HG03575 (cell line): ENCODE measurements around the gene DRAM1.
A peak's percentile ranks its signal among the peaks of the same experiment; 100 is the strongest.
"Not testable (repeated sequence)": the region's sequence is repeated elsewhere in the genome, so short reads cannot be mapped to it uniquely, and the experiment has no call there.

Experiments used
- ATAC-seq: cut with Tn5 transposase; IDR thresholded peaks from one replicate; pipeline ENCODE4 v1.9.1; 2021; ENCODE audit not compliant: unreplicated experiment, insufficient number of reproducible peaks, low FRiP score; ENCODE audit errors: extremely low read depth

The DRAM1 gene

DNA sequence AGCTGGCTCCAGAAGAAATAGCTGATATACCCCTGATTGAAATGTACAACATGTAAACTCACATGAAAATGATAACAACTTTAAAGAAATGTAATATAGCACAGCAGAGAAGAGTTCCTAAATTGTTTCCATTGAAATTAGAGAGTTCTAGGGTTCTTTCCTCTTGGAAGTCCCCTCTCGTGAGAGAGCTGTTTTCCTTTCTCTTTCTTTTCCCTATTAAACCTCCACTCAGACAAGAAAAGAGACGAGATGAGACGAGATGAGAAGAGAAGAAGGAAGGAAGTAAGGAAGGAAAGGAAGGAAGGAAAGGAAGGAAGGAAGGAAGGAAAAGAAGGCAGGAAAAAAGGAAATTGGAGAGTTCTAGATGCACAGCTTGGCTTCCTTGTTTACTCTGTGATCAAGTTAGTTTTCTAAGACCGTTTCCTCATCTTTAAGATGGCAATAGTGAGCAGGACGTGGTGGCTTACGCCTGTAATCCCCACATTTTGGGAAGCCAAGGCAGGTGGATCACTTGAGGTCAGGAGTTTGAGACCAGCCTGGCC, 11.9 kb downstream of the DRAM1 start:
- ATAC-seq, result no peak

DNA sequence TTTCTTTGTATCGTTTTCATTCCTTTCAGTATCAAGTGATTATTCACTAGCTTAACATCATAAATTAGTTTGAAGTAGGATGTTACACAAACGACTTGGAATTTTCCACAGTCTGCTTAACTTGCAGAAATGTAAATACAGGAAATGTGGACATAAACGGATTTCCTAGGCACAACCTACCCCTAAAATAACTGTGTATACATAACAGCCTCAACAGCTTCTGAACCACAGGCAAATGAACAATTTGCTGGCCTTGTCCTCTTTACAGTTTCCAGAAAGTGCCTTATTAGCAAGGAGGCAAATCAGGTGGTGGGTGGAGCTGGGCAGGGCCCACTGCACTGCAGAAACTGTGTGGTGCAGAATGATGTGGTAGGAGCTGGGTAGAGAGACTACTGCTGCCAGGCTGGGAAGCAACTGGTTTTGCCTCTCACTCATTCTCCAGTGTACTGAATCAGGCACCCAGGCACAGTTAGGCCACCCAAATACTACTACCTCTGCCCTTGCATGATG, 14.1 kb downstream of the DRAM1 start:
- ATAC-seq, result peak; percentile 75

DNA sequence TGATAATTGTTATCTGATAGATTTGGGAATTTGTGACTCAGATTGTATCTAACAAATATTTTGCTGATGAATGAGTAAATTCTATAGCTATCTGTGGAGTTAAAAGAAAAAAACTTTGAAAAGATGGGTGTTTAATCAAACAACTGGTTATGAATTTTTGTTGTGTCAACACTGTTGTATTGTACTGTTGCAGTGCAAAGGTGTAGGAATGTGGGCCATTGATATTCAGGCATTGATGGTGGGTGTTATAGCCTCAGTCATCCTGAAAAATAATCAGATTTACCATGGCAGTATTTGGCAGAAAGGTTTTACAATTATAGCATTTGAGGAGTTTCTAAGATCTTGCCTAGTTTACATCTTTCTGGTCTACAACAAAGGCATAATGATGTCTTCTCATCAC, 15.4 kb downstream of the DRAM1 start:
- no peak for ATAC-seq

DNA sequence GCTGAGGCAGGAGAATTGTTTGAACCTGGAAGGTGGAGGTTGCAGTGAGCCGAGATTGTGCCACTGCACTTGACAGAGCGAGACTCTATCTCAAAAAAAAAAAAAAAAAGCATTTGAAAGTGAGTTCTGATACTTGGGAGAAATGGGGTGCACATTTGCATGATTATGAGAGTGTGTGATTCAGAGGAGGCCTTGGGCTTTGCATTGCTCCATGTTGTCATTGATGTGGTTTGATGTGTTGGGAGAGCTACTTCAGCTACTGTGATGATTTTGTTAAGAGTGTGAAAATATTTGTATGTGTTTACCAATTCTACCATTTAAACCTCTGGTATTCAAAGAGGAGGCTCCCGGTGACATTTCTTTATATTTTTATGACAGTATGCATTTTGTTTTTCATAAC, 24.4 kb downstream of the DRAM1 start:
- no peak for ATAC-seq

DNA sequence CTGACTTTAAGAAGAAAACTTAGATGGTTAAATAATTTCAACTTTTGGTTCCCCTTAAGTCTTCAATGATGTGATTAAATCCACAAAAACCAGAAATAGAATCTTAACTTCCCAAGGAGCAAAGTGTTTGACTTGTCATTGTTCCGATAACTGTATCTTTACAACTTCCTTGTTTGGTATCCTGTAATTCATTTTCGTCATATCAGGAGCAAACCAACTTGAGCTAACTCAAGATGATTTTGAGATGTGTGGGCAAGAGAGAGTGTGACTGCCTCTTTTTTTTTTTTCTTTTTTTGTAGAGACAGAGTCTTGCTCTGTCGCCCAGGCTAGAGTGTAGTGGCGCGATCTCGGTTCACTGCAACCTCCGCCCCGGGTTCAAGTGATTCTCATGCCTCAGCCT, 25.3 kb downstream of the DRAM1 start:
- ATAC-seq, result no peak

DNA sequence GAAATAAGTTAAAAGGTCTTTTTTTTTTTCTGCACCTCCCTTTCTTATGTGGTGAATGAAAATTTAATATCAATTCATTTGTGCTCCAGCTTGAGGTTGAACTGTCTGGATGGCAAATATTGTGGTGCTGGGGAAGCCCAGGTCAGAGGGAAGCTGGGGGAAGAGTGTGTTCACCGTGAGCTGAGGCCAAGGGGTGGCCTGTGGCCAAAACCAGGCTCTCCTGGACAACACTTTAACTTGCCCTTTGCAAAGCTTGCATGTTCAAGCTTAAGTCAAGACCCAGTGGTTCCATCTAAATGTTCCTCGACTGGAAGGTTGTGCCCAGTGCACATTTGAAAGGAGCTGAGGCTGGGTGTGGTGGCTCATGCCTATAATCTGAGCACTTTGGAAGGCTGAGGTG, 28.8 kb downstream of the DRAM1 start:
- no peak for ATAC-seq

DNA sequence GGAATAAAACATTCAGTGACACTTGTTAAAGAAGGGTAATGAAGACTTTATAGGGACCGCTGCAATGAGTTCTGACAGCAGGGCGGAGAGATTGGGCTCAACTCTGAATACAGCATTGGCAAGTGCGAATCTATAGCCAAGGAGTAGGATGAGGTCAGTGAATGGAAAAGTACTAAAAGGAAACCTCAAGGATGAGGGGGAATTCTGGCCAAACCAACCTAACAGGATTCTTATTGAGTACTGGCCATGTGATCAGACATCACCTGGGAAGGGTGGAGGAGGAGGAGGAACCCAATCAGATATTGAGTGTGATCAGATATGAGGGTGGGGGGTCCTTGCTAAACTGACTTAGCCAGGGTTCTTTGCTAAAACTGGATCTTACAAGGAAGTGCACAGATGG, 31.0 kb downstream of the DRAM1 start:
- ATAC-seq, result no peak

DNA sequence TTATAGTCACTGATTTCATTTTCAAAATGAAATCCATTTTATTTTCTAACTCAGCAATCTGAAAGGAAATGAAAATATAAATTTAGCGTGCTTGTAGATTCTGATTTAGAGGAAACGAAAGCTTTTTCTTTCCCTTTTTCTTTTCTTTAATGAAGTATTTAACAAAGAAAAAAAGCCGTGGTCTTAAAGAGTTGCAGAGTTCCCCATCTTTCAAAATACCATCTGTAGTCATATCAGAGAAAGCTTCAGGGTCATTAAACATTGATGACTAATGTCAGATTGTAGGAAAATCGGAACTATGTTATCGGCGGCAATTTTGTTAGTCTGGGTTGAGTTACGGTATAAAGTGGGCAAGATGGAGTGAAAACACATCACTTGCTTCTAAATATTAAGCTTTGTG, 32.3 kb downstream of the DRAM1 start:
- ATAC-seq, result no peak

DNA sequence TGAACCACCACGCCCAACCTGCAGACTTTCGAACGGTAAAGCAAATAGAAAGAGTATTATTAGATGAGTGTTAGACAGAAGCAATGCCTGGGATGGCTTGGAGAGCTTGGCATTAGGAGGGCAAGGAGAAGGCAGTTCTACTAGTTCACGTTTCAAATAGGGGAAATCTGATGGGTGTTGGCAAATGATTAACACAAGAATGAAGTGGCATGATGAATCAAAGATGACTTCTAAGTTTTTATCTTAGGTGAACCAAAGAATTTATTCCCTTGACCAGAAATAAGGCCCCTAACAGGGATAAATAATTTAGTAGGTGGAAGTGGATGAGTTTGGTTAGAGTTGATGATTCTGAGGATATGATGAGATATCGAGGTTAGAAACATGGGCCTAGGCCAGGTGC, 38.5 kb downstream of the DRAM1 start:
- no peak for ATAC-seq

DNA sequence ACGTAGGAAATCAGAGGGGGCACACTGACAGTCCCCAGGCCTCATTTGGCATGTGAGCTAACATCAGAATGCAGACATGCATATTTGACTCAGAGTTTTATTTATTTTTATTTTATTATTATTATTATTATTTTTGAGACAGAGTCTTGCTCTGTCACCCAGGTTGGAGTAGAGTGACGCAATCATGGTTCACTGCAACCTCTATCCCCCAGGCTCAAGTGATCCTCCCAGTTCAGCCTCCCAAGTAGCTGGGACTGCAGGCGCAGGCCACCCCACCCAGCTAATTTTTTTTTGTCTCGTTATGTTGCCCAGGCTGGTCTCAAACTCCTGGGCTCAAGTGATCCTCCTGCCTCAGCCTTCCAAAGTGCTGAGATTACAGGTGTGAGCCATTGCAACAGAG, 41.4 kb downstream of the DRAM1 start:
- ATAC-seq, result not testable (repeated sequence)

DNA sequence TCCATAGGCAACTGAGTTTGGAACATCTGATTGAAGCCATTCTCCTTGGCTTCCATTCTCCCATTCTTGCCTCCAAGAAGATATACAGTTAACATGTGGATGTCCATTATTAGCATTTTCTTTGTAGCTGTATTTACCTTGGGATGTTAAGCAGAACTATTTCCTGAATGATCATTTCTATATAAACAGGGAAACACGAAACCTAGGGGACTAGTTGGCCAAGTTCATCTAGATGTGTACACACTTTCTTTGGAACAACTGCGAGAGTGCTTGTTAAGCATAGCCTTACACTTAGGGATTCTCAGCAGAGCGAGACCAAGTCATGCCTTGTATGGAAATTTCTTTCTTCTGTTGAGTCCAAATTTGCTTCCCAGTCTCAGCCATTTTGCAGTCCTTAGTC, 42.1 kb downstream of the DRAM1 start:
- ATAC-seq, result no peak

DNA sequence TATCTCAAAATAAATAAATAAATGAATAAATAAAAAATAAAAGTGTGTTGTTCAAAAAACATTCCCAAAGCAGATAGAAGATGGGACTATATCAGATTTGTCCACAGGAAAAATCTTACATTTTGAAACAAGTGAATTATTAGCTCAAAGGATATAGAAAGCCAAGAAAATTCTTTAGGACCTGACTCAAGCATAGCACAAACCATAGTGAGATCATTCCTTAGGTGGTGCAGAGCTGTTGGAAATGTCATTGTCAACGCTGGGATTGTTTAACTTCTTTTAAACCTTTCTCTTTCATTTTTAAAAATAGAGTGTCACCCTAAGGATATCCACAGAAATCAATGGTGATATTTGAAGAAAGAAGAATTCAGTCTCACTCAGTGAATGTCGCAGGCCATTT, 43.5 kb downstream of the DRAM1 start:
- ATAC-seq, result no peak

DNA sequence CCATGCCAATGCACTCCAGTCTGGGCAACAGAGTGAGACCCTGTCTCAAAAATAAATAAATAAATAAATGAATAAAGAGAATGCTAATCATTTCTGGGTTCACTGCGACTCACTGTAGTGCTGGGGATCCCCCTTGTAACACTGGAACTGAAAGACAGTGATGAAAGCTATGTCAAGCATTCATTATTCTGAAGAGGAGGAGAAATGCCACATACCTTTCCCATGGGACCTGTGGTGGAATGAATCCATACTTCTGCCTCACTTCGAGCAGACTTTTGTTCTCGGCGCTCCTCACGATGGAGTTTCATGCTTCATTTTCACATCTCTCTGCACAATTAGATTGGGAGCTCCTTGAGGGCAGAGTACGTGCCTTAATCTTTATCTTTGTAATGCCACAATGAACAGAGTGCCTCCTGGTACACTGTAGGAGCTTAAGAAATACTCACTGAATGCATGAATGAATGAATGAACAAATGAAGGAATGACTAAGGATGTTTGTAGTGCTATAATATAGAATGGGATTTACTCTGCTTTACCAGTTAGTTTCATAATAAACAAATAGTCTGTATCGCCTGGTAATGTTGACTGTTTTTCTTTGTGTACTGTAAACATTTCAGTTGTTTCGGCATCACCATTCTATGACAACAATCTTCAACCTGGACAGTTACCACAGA, 45.8 kb downstream of the DRAM1 start:
- no peak for ATAC-seq

DNA sequence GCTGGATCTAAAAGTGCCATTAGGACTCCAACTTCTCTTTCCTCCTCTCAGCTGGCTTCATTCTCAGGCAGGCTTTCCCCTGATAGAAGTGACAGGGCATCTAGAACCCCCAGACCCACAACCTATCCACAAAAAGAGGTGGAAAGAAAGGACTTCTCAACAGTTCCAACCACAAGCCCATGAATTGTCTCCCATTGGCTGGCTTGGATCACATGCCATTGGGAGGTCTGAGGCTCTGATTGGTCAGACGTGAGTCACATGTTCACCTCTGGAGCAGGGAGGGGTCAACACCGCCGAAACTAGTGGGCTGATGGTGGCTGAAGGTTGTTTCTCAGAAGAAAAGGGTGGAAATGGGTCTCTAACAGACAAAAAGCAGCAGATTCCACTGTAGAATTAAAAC, 47.2 kb downstream of the DRAM1 start:
- no peak for ATAC-seq

DNA sequence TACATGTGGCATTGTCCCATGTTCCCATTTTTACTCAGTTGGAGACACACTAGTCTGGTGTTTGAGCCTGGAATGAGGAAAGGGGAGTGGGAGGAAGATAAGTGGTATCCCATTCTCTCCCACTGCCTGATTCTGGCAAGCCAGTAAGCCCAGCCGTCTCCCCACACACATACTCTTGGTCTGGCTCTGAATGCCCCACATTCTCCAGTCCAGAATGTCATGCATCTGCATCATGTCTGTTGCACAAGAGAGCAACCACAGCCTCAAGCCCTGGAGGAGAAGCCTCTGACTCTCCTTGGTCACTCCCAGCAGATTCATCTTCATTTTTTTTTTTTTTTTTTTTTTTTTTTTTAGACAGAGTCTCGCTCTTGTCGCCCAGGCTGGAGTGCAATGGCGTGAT, 48.0 kb downstream of the DRAM1 start:
- ATAC-seq, result no peak

DNA sequence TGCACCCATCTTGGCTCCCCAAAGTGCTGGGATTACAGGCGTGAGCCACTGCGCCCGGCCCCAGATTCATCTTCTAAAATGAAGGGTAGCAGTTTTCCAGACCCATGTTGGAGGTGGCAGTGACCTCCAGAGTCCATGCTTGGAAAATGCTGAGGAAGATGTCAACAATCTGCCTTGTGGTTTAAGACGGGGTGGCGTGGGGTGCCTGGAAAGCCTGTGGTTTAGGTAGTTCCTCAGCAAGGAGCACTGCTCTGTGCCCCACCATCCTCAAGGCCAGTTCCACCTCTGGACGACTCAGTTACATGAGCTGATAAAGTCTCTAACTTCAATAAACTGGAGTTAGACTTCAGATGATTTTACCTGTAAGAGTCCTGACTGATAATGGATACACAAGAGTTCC, 48.6 kb downstream of the DRAM1 start:
- no peak for ATAC-seq

DNA sequence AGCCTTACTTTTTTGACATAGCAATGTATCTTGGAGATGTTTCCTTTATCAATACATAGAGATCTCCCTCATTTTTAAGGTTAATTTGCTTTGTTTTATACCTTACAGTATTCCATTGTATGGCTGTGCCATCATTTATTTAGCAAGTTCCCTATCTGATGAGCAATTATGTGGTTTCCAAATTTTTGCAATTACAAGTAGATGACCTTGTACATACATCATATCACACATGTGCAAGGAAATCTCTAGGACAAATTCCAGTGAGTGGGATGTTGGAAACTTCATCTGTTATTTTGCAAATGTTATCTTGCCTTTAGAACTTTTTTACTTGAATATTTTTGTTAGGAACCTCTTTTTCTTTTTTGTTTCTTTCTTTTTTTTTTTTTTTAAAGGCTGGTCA, 49.7 kb downstream of the DRAM1 start:
- ATAC-seq, result no peak

DNA sequence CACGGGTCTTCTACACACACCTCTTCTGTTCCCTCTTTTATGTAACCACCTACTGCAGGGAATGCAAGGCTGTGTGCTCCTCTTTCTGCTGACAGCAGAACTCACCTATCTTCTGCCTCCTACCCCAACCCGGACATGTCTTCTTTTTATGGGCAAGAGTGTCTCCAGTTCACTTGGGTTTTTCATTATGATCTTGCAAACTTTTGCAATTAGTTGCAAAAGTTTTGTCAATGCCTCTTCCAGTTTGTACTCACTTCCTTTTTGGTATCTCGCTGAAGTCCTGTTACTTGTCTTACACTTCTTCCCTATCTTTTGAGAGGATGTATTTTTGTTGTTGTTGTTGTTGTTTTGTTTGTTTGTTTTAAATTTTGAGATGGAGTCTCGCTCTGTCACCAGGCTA, 50.6 kb downstream of the DRAM1 start:
- ATAC-seq, result no peak

DNA sequence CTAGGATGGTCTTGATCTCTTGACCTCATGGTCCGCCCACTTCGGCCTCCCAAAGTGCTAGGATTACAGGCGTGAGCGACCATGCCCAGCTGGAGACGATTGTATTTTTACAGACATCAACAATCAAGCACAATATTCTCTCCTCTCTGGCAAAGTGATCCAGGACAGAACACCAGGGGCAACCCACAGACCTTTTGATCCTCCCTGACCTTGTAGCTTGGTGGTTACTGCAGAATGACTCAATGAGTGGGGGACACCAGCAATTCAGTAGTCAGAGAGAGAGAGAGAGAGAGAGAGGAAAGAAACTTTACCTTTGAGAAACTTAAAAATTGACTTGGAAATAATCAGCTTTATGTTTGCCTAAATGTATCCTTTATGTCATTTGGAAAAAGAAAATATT, 51.2 kb downstream of the DRAM1 start:
- no peak for ATAC-seq

DNA sequence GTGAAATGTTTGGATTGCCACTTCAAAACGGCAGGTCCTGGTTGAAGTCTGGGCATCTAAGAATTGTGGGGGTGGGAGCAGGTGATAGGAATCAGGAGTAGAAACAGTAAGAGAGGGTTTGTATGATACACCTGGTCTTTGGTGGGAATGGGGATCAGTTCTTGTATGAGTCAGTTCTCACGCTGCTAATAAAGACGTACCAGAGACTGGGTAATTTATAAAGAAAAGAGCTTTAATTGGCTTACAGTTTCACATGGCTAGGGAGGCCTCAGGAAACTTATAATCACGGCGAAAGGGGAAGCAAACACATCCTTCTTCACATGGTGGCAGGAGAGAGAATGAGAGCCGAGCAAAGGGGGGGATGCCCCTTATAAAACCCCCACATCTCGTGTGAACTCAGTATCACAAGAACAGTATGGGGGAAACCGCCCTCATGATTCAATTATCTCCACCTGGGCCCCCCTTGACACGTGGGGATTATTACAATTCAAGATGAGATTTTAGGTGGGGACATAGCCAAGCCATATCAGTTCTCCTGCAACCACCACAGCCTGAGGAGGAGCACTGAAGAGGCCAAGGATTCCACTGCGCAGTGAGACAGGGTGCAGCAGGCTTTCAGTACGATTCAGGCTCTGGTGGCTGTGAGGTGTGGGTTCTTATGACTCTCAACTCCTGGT, 52.1 kb downstream of the DRAM1 start:
- ATAC-seq, result no peak
